Islet of Langerhans (tissue), 1 donor: ENCODE results near the gene TICAM2.
A peak's percentile ranks its signal among the peaks of the same experiment; 100 is the strongest.
"Not testable (repeated sequence)": the region's sequence is repeated elsewhere in the genome, so short reads cannot be mapped to it uniquely, and the experiment has no call there.

ENCODE experiments used
- FAIRE-seq: peaks from one replicate; lab custom pipeline; 2011; peaks lifted over from hg19 to GRCh38; lab: Jason Lieb, UNC

TICAM2 gene, protein sequence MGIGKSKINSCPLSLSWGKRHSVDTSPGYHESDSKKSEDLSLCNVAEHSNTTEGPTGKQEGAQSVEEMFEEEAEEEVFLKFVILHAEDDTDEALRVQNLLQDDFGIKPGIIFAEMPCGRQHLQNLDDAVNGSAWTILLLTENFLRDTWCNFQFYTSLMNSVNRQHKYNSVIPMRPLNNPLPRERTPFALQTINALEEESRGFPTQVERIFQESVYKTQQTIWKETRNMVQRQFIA

DNA sequence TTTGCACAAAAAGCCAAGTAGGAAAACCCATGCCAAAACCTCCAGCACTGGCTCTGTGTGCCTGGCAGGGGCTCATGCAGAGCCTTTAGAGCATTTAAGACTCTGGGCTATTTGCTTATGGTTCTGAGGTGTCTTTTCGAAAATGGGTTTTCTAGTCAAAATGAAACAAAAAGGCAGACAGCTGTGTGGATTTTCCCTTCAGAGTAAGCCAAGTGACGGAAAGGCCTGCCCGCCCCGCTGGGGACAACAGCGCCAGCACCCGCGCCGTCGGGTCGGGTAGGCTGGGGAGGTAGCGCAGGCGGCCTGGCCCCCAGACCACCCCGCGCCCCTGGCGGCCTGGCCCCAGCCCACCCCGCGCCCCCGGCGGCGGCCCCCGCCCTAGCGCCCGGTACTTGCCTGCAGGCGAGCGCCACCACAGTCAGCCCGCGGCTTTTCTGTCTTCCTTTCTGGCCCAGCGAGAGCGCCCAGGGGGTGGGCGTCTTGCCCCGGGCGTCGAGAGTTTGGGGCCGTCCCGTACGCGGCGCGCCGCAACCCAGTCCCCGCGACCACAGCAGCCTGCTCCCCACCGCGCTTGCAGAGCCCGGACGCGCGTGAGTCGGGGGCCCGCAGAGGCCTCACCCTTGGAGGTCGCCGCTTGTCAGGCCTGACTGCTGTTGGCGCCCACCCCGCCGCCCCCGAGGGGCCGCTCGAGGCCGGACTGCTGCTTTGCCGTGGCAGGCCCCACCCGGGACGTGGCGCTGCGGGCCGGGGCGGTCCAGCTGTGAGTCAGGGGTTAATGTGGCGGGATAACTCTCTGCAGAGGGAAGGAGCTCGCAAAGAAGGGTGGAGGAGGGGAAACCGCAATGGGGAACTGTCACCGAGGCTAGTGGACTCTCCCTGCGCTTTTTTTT is at the start of gene TICAM2:
Gene TICAM2, minus strand, starts transcription at position 779 of the 890 bp plus-strand sequence. CDS start 21,223 bp downstream, outside the sequence.
- no peak for FAIRE-seq

DNA sequence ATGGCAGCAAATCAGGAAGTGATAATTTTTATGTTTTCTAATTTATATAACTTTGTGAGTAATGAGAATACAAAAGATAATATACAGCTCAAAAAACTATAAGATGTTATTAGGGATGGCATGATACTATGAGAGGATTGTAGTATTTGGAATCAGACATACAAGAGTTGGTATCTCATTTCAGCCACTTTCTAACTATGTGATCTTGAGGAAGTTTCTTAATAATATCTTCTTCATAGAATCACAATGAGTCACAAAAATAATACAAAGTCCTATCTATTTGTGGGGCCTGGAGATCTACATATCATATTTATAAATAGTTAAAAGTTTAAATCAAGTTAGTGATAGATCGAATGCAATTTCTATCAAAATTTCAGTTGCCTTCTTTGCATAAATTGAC is 47.3 kb upstream of the TICAM2 start:
- no peak for FAIRE-seq

DNA sequence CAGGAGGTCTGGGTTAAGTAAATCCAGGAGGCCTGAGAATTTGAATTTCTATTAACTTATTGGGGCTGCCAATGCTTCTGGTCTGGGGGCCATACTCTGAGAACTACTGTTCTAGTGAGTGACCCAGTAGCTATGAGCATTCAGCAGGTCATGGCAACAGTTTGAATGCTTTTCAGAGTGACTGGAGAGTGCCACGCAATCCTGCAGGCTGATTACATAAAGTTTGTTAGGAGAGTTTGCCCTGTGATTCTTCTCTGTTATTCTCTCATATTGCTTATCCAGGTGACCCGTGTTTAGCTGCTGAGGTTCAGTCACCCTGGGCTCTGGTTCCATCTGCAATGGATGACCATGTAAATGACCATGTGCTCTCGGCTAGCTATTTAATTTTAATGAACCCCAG is 45.8 kb upstream of the TICAM2 start:
- FAIRE-seq, result no peak

DNA sequence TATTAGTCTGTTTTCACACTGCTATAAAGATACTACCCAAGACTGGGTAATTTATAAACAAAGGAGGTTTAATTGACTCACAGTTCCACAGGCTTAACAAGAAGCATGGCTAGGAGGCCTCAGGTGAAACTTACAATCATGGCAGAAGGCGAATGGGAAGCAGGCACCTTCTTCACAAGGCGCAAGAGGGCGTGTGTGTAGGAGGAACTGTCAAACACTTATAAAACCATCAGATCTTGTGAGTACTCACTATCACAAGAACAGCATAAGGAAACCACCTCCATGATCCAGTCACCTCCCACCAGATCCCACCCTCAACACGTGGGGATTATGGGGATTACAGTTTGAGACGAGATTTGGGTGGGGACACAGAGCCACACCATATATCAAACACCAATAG is 43.1 kb upstream of the TICAM2 start:
- not testable (repeated sequence) for FAIRE-seq

DNA sequence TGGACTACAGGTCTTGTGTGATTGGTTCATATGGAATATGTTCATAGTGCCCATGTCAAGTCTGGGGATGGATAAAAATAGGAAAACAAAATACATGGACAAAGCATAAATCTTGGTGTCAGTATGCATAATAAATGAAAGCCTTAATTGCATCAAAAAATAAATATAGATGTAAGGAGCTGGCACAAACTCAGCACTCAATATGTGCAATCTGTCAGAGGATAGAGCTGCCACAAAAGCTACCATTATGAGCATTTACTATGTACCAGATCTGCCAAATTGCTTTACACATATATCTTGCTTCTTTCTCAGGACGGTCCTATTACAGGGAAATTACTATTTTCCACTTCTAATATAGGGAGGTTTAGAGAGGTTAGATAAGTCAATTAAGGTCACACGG is 41.8 kb upstream of the TICAM2 start:
- no peak for FAIRE-seq

DNA sequence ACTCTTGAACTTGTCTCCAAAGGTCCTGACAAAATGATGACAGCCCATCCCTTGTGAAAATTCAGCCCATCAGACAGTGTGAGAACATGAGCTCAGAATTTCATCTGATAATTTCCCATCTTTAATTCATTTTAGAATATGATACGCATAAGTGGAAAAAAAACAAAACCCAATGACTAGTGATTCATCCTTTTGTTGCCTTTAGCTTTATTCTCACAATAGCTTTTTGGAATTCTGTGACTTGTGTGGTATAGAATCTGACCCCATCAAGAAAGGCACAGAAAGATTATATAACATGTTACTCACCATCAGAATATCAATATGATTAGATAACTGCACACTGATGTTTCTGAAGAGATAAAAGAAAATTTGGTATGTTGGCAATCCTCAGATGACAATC is 39.7 kb upstream of the TICAM2 start:
- FAIRE-seq, result peak; percentile 41

DNA sequence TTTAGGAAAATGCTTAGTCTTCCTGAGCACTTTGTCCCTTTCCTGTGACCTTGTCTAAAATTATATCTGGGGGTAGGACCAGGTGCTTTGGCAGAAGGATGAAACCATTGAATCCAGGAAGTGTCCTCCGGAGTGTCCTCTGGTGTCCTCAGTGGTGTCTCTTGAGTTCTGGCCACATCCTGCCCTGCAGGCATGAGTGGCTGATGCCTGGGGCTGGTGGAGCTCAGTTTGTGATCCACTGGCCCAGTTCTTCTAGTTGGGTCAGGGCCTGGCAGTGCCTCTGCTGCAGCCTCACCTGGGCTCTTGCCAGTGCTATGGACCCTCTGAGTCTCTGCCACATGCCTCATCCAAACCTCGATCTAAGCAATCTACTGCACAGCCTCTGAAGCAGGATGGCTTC is 38.0 kb upstream of the TICAM2 start:
- no peak for FAIRE-seq

DNA sequence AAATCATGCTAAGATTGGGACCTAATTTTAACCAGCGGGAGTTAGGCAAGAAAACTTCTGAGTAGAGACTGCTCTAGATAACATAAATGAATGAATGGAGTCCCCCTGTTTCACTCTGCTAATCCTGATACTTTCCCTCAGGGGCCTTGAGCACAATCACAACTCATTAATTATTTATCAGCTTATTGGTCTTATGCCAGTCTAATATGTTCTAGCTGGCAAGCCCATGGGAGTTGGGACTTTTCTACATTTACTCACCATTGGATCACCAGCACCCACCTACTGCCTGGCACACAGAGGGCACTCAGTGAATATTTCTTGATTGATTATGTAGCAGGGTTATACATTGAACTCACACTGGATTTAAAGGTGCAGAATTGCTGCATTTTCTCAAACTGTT is 37.1 kb upstream of the TICAM2 start:
- FAIRE-seq, result no peak

DNA sequence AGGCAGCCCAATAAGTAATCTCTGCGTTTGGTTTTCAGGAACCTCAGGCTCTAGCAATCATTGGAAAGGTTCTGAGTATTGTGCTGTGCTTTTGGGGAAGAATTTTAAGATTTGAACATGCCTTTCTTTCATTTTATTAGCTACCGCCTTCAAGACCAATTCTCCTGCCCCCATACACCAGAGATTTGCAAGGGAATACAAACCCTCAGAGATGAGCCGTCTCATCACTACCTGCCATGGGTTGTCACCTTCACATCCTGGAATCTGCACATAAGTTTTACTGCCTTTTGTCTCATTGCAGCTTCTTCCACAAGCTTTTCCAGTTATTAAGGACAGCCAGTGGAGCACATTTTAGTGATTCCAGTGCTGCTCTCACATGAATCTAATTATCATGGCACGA is 35.2 kb upstream of the TICAM2 start:
- FAIRE-seq, result no peak

DNA sequence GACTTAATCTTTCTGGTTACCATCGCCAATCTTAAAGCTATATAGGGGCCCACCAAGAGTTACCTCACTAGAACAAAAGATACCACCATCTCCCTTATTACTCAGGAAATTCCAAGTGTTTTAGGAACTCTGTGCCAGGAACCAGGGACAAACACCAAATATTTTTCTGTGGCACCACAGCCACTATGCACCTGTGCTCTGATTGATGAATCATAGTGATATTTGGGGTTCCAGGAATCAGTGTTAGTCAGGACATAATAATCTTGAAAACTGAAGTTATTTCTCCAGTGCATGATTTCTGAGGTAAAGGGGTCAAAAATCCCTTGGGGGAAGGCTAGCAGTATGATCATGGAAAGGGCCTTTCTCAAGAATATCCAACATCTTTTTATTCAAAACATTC is 33.7 kb upstream of the TICAM2 start:
- FAIRE-seq, result no peak

DNA sequence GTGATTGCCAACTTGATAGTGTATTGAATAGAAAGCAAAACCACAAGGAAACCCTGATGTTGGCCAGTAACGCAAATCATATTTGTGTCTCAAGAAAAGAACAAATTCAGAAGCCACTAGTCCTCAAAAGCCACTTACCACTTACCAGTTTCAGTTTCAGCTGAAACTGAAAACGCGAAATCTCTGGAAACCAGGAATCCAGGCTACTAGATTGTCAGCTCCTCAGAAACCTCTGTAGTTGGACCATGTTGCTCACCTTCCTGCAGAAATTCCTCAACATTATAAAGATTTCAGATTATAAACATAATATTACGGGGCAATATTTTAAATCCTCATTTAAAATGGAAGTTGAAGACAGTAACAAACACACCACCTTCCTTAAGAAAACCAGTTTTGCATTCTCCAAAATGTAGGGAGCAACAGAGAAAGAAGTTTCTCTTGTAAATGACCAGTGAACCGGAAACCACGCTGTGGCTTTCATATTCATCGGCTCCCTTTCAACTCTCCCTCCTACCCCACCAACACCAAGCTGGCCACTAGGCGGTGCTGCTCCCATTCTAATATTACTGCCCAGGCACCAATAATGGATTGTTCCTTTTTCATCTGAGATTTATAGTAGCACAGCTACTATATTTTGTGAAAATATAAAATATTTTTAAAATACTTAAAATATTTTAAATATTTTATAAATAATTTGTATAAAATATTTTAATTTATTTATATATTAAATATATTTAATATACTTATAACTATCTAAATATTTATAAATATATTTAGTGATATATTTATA is 32.3 kb upstream of the TICAM2 start:
- FAIRE-seq, result peak; percentile 76

DNA sequence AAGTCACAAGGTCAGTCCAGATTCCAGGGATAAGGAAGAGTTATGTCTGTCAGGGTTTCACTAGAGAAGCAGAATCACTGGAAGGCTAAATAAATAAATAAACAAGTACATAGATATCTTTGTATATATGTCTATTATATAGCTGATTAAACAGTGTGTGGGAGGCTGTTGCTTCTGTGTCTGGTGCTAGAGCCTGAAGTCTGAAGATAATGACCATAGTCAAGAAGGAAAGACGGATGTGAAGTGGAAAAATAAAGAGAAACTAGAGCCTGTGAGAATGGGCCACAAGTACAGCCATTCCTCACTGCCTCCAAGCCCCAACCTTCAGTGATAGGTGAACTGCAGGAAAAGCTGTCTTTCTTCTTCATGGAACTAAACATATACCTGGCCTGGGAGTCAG is 27.6 kb upstream of the TICAM2 start:
- FAIRE-seq, result no peak

DNA sequence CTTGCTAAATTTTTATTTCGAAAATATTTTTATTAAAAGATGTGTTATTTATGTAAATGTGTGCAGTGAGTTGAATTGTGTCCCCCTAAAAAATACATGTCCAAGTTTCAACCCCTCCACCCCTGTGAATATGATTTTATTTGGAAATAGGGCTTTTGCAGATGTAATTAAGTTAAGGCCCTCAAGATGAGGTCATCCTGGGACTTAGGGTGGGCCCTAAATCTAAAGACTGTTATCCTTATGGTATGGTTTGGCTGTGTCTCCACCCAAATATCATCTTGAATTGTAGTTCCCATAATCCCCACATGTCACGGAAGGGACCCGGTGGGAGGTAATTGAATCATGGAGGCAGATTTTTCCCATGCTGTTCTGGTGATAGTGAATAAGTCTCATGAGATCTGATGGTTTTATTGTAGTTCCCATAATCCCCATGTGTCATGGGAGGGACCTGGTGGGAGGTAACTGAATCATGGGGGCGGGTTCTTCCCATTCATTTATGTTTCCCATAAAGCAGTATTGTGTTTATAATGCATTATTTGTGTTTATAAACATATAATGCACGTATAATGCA is 25.1 kb upstream of the TICAM2 start:
- no peak for FAIRE-seq

DNA sequence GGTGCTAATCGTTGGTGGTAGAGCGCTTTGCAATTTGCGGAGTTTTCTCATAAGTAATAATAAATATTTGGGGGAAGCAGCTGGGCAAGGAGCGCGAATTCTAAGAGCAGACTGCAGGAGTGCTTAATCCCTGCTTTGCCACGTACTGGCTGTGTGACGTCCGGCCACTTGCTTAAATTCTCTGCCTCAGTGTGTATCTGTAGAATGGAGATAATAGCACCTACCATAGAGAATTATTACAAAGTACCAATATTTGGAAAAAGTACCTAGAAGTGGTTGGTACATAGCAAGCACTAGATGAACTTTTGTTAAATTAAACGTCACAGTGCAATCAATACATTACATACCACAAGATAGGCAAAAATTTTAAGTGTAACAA is 24.2 kb upstream of the TICAM2 start:
- no peak for FAIRE-seq

DNA sequence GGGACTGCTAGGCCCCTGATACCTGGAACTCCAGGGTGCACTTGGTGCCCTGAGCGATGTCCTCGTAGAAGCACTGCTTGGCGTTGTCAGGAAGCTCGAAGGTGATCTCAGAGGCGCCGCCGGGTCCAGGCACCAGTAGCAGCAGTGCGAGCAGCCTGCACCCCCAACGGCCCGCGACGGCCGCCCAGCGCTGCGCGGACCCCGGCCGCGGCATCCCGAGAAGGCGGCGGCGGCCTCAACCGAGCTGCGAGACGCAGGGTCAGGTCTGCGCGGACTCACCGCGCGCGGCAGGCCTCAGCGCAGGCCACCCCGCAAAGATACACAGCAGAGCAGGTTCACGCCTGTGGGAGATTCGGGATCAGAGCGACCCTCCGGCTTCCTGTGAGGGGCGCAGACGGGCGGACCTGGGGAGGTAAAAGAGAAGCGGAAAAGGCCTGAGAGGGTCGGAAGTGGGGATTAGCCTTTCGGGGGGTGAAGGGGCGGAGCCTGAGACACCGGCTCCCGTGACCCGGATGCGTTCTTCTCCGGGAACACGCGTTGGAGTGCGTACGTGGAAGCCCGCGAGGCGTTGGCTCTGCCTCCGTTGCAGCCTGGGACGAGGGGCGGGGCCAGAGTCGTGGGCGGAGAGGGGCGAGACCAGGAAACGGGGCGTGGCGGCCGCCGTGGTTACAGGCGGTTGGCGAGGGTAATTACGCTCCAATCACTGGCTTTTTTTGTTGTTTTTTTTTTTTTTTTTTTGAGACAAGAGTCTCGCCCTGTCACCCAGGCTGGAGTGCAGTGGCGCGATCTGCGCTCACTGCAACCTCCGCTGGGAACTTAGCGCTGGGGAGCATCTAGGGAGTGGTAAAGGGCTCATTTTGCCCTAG is 23.5 kb upstream of the TICAM2 start, which contains the start of gene TMED7:
Gene TMED7, minus strand, starts transcription at position 458 of the 866 bp plus-strand sequence. Its CDS starts 244 bp downstream, at position 214.
- FAIRE-seq, result peak; percentile 30

DNA sequence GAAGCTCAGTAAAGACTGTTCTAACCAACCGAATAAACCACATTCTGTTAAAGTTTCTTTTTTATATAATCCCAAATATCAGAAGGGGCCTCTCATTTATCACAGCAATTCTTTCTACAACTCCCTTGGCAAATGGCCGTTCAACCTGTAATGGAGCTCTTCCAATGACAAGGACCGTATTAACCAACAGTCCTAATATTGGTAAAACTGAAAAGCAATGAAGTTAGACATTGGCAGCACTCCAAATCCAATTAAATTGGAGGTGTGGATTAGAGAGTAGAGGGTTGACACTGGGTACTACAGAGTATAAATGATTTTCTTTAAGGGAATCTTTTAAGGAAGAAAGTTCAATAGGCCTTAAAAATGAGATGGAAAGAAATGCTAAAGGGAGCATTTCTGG is 22.7 kb upstream of the TICAM2 start:
- FAIRE-seq, result no peak

DNA sequence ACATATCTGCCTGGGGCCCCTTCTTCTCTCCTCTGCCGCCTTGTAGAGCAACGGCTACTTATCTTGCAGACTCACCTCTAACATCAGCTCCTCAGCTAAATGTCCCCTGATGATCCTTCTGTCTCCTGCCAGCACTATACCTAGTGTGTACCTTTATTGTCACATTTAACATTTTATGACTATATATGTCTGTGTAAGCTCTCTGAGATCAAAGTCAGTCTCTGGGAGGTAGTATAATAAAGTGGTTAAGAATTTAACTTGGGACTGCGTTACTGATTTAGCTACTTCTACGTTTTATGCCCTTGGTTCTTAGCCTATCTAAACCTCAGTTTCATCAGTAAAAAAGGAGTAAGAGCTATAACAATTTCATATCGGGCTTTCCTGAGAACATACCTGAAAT is 21.4 kb upstream of the TICAM2 start:
- FAIRE-seq, result no peak

DNA sequence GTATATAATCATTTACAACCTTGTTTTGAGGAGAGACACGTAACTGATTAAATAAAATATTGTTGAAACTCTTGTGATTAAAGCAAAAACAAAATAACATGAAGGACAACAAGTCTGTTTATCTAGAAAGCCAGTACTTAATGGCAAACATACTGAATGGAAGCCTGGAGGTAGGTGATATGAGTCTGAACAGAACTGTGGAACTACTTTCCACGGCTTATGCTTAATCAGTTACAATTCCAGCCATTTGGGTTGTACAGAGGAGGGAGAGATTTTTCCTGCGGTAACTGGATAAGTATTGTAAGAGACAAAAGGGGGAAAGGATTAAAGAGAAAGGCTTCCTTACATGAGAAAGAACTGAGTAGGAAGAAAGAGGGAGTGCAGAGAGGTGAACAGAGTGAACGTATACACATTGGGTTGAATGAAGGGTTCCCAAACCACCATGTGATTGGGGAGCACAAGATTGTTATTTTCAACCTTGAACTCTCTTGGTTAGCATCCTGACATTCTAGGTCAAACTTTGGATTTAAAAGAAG is 19.2 kb upstream of the TICAM2 start:
- no peak for FAIRE-seq

DNA sequence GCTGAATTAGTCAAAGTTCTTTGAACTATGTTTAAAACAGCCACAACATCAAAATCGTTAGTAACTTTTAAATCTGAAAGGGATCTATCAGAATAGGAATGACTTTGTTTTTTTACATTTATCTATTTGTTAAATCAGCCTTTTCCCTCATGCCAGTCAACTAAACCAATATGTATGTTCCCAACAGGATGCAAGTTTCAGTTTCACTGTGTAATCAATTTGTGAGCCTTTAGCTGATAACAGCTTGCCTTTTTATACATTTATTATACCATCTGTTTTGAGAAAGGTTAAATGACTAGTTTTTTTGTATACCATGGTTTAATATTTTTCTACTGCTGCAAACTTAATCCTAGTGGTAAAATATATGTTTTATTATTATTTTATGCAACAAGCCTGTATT is 14.6 kb upstream of the TICAM2 start:
- no peak for FAIRE-seq

DNA sequence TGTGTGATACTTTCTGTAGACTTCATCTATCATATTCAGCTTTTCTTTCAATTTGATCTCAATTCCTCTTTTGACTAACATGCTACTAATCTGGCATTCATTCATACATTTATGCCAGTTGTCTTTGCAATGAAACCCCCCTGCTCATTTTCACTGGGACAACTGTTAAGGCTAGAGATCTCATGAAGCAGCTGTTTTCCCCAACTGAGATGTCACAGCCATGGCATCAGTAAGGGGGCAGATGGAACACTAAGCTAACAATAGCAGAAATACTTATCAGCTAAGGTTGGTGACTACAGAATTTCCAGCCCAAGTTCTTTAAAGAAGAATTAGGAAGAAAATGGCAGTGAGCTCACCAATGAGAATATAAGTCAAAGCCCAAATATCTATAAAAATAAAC is 14.2 kb upstream of the TICAM2 start:
- no peak for FAIRE-seq

DNA sequence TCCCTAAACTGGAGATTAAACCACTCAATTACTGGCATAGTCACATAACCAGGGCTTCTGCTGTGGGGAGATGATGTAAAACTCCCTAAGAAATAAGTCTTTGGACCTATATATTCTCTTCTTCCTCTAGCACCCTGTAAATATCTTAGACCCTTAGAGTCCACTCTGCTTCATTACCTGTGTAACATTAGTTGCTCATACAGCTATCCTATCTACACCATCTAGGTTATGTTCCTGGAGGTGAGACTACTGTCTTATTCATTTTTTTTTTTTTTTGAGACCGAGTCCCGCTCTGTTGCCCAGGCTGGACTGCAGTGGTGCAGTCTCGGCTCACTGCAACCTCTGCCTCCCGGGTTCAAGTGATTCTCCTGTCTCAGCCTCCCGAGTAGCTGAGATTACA is 9.6 kb upstream of the TICAM2 start:
- FAIRE-seq, result no peak
